ENCODE data around the gene MYO9A. TPM values are rescaled to one million over a fixed set of nuclear protein-coding genes. Genes with fewer than 3 reads are reported as not detected.

MYO9A gene
- total RNA-seq, 1 experiment from 2014 or later, result 23.0 TPM

GRCh38 chr15:72033285-72033684 lies 84.7 kb downstream of the MYO9A start (continued):
- TF ChIP-seq, protein P1, sequence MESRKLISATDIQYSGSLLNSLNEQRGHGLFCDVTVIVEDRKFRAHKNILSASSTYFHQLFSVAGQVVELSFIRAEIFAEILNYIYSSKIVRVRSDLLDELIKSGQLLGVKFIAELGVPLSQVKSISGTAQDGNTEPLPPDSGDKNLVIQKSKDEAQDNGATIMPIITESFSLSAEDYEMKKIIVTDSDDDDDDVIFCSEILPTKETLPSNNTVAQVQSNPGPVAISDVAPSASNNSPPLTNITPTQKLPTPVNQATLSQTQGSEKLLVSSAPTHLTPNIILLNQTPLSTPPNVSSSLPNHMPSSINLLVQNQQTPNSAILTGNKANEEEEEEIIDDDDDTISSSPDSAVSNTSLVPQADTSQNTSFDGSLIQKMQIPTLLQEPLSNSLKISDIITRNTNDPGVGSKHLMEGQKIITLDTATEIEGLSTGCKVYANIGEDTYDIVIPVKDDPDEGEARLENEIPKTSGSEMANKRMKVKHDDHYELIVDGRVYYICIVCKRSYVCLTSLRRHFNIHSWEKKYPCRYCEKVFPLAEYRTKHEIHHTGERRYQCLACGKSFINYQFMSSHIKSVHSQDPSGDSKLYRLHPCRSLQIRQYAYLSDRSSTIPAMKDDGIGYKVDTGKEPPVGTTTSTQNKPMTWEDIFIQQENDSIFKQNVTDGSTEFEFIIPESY (IDR thresholded peaks at IDR 0.05; ENCODE audit: extremely low read depth, insufficient replicate concordance, low read length), result no peak
- TF ChIP-seq EZH2phosphoT487 (IDR thresholded peaks at IDR 0.05; ENCODE audit: borderline replicate concordance) (no peak), FOSL1 (IDR thresholded peaks at IDR 0.05; ENCODE audit: low read depth) (no peak), ATF3 (IDR thresholded peaks at IDR 0.05) (no peak), SP1 (IDR thresholded peaks at IDR 0.05; ENCODE audit: low read depth) (no peak), ZFX (IDR thresholded peaks at IDR 0.05) (no peak), JUND (IDR thresholded peaks at IDR 0.05) (no peak)
- TF ChIP-seq, protein P2, sequence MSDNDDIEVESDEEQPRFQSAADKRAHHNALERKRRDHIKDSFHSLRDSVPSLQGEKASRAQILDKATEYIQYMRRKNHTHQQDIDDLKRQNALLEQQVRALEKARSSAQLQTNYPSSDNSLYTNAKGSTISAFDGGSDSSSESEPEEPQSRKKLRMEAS (IDR thresholded peaks at IDR 0.05), result no peak

DNA sequence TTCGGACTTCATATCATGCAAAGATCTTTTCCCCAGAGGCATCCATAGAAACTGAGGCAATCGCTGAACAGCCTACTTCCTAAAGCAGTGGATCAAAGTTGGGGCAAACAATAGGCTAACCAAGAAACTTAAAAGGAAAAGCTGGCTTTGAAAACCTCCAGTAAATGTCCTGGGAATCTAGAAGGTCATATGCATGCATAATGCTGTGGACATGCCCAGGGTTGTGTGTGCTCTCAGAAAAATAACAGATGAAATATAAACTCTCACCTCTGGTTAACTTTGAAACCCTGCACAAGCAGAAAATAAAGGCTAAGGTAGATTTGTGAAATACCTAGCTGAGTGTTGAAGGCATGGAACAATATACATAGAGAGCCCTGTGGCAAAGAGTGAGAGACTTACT lies 96.3 kb downstream of the MYO9A start:
- ChIA-PET RAD21 (ENCODE audit: low non-redundant PET in 1 of 2, low total read pairs in 2 of 2, uncharacterized antibody in 2 of 2, unreplicated experiment in 2 of 2) (no interaction called here), CTCF (no interaction called here), POLR2A (no interaction called here)
- no peaks in the 10 kb centered on the region; a peak in 1 of 4 replicates for H3K9me3 ChIP-seq (ENCODE audit: control insufficient read depth in 1 of 2, insufficient read depth in 1 of 2, low read depth in 1 of 2, low read length in 2 of 2)
- H3K9ac ChIP-seq (ENCODE audit: low read length), result no peak overlapping the region
- H3K27ac ChIP-seq (ENCODE audit: low read depth, low read length), result no peak overlapping the region
- no peak overlapping the region for H2AFZ ChIP-seq (ENCODE audit: low read depth, low read length, poor library complexity, severe bottlenecking)
- intact Hi-C loops (cut with micrococcal nuclease), result no loop called here
- TF ChIP-seq EGR1 (IDR thresholded peaks at IDR 0.05; ENCODE audit: low read depth) (no peak), JUND (IDR thresholded peaks at IDR 0.05) (no peak), POLR2AphosphoS5 (IDR thresholded peaks at IDR 0.05; ENCODE audit: low read depth, low read length) (no peak), CEBPB (IDR thresholded peaks at IDR 0.05; ENCODE audit: low read depth) (no peak), ZNF274 (IDR thresholded peaks at IDR 0.05; ENCODE audit: low read depth, low read length) (no peak), FOSL1 (IDR thresholded peaks at IDR 0.05; ENCODE audit: low read depth) (no peak), SP1 (IDR thresholded peaks at IDR 0.05; ENCODE audit: low read depth) (no peak), EZH2 (IDR thresholded peaks at IDR 0.05) (no peak), POLR2A (IDR thresholded peaks at IDR 0.05; ENCODE audit: borderline replicate concordance, extremely low read depth, insufficient read depth, insufficient read length) (no peak), ATF3 (IDR thresholded peaks at IDR 0.05) (no peak)
- TF ChIP-seq, protein P2 (IDR thresholded peaks at IDR 0.05), result no peak
- H3K9me2 ChIP-seq (ENCODE audit: insufficient read depth), result no peaks in the 10 kb centered on the region
- ATAC-seq (no peak), DNase-seq (ENCODE audit: low read depth, low spot score) (no peak)
- no peak overlapping the region for H3K4me3 ChIP-seq (replicated peaks in 1 of 2; ENCODE audit: low read depth in 1 of 2, low read length in 2 of 2)
- H4K20me1 ChIP-seq (ENCODE audit: insufficient read depth), result no peaks in the 10 kb centered on the region
- no peaks in the 10 kb centered on the region for H3K27me3 ChIP-seq (ENCODE audit: insufficient read depth, low read length)
- no TSS peak for BruUV-seq (replicated peaks)
- H3K4me2 ChIP-seq (ENCODE audit: low read length), result no peak overlapping the region
- H3K4me1 ChIP-seq (ENCODE audit: control insufficient read depth in 1 of 2, insufficient read depth in 2 of 2, low read length in 2 of 2), result no peaks in the 10 kb centered on the region
- no peaks in the 10 kb centered on the region for H3K79me2 ChIP-seq (ENCODE audit: insufficient read depth, low read length)
- H3K36me3 ChIP-seq (ENCODE audit: control insufficient read depth in 1 of 2, insufficient read depth in 2 of 2, low read length in 2 of 2), result 0 out of 4 replicates have a peak, but pooled peaks cover 0 to 2% of the 10 kb centered on the region in 2 experiments
